Measurements from ENCODE around the gene BCKDHA. TPM values are rescaled to one million over a fixed set of nuclear protein-coding genes. Genes with fewer than 3 reads are reported as not detected.

Gene BCKDHA
- total RNA-seq, 4 donors from 2014 or later = 55.1 to 87.2 (median 58.6) TPM

GRCh38 chr19:41355802-41356201 lies 41.8 kb upstream of the BCKDHA start:
- H3K27ac ChIP-seq = peak overlapping the region in 2 of 4 donors; percentile 14 to 29

DNA sequence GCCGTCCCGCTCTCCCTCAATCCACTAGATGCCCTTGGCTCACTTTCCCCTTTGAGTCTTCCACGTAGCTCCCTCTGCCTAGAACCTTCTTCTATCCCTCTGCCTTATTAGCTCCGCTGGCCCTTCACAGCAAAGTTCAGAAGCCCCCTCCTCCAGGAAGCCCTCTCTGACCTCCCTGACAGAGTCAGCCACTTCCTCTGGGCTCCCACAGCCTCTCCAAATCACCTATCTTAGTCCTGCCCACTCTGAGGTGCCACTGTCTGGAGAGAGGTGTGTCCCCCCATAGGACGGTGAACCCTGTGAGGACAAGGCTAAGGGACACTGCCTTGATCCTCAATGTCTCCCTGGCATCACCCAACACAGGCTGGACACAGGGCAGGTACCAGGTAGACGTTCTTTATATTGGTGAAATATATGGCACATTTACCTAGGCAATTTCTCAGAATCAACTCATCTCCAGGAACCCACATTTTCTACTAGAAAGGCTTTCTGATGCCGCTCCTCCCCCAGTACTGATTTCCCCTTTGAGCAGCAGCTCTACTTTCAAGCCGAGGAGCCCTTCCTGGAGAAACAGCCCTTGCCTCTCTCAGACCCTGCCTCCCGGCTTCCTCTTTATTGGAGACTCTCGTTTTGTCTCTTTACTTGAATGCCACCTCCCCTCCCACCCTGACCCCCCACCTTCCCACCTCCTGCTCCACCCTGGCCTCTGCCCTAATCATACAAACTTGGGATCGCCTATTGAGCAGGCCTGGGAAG lies 40.5 kb upstream of the BCKDHA start:
- H3K27ac ChIP-seq = no peak overlapping the region
- intact Hi-C loops (cut with DNase I) = no loop called here

More at GRCh38 chr19:41355802-41356201, 41.8 kb upstream of the BCKDHA start:
- no peaks in the 10 kb centered on the region for H3K27me3 ChIP-seq
- H3K36me3 ChIP-seq = no peaks in the 10 kb centered on the region
- peaks cover under 1 to 60% (median 9%) of the 10 kb centered on the region in 3 donors for H3K4me1 ChIP-seq
- intact Hi-C loops (cut with DNase I) = no loop called here
- 73 to 75% methylated on average over 3 of the region's 3 CpGs for WGBS, 2 donors
- no peak for TF ChIP-seq POLR2A (IDR thresholded peaks at IDR 0.05)
- TF ChIP-seq, protein P1, sequence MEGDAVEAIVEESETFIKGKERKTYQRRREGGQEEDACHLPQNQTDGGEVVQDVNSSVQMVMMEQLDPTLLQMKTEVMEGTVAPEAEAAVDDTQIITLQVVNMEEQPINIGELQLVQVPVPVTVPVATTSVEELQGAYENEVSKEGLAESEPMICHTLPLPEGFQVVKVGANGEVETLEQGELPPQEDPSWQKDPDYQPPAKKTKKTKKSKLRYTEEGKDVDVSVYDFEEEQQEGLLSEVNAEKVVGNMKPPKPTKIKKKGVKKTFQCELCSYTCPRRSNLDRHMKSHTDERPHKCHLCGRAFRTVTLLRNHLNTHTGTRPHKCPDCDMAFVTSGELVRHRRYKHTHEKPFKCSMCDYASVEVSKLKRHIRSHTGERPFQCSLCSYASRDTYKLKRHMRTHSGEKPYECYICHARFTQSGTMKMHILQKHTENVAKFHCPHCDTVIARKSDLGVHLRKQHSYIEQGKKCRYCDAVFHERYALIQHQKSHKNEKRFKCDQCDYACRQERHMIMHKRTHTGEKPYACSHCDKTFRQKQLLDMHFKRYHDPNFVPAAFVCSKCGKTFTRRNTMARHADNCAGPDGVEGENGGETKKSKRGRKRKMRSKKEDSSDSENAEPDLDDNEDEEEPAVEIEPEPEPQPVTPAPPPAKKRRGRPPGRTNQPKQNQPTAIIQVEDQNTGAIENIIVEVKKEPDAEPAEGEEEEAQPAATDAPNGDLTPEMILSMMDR (IDR thresholded peaks at IDR 0.05) = no peak
- H3K4me3 ChIP-seq = no peak overlapping the region
- no peak for DNase-seq
- H3K9me3 ChIP-seq = no peaks in the 10 kb centered on the region

DNA sequence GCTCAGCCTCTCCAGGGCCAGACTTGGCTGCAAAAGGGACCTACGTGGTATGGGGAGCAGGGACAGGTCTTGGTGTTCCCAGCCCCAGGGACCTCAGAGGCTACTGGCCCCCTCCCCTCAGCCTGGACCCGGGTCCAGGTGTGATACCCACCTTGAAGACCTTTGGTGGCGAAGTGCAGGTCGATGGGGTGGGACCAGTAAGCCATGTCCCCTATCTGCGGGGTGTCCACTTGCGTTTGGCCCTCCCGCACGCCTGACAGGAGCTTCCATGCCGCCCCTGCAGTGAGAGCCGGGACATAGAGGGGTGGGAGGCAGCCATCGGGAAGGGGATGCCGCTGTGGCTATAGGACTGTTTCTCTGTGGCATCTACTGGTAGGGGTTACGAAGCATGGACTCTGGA lies 39.9 kb upstream of the BCKDHA start:
- TF ChIP-seq, protein P1 (IDR thresholded peaks at IDR 0.05) = no peak
- TF ChIP-seq POLR2A (IDR thresholded peaks at IDR 0.05) = no peak
- Histone ChIP-seq H3K27me3 (no peaks in the 10 kb centered on the region), H3K4me1 (peaks cover 0 to 49% (median 1%) of the 10 kb centered on the region in 3 donors), H3K9me3 (no peaks in the 10 kb centered on the region), H3K4me3 (no peak overlapping the region), H3K36me3 (no peaks in the 10 kb centered on the region), H3K27ac (no peak overlapping the region)
- 81 to 83% methylated on average over 3 to 5 of the region's 13 CpGs for WGBS, 2 donors
- intact Hi-C loops (cut with DNase I) = no loop called here
- DNase-seq = no peak

More for the DNA sequence above, 40.5 kb upstream of the BCKDHA start:
- peaks cover 0 to 49% (median 0%) of the 10 kb centered on the region in 3 donors for H3K4me1 ChIP-seq
- no peaks in the 10 kb centered on the region for H3K9me3 ChIP-seq
- H3K36me3 ChIP-seq = no peaks in the 10 kb centered on the region
- no peaks in the 10 kb centered on the region for H3K27me3 ChIP-seq
- no peak for DNase-seq
- 71 to 79% methylated on average over 9 to 11 of the region's 11 CpGs for WGBS, 2 donors
- H3K4me3 ChIP-seq = no peak overlapping the region
- TF ChIP-seq, protein P1 (IDR thresholded peaks at IDR 0.05) = no peak
- no peak for TF ChIP-seq POLR2A (IDR thresholded peaks at IDR 0.05)

DNA sequence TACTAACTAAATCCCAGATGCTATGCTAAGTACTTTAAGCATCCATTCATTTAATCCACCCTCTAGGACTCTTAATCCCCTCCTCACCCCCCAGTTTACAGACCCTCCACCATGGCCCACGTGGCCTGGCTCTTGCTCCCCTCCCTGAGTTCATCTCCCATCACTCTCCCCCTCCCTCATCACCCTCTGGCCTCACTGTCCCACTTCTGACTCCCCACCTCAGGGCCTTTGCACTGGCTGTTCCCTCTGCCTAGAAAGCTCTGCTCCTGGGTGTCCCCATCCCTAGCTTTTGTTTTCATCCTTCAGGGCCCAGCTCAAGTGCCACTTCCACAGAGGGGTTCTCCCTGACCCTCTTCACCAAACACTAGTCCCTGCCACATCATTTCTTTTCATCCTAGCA lies 37.9 kb upstream of the BCKDHA start:
- WGBS, 2 donors = 82 to 94% methylated on average over 1 of the region's 1 CpG

More for the DNA sequence above, 37.9 kb upstream of the BCKDHA start:
- no peaks in the 10 kb centered on the region for H3K9me3 ChIP-seq
- no peak overlapping the region for H3K4me3 ChIP-seq
- no peak overlapping the region for H3K27ac ChIP-seq
- no peak for DNase-seq
- no peak for TF ChIP-seq POLR2A (IDR thresholded peaks at IDR 0.05)
- TF ChIP-seq, protein P1 (IDR thresholded peaks at IDR 0.05) = no peak
- no peaks in the 10 kb centered on the region for H3K27me3 ChIP-seq
- H3K36me3 ChIP-seq = no peaks in the 10 kb centered on the region
- peaks cover 3 to 43% (median 11%) of the 10 kb centered on the region in 3 donors for H3K4me1 ChIP-seq
- intact Hi-C loops (cut with DNase I) = no loop called here

All from esophagus squamous epithelium (tissue), 5 donors.